ENCODE data around the gene SLC22A31. TPM values are rescaled to one million over a fixed set of nuclear protein-coding genes. Genes with fewer than 3 reads are reported as not detected.
"Not testable (repeated sequence)": the region's sequence is repeated elsewhere in the genome, so short reads cannot be mapped to it uniquely, and the experiment has no call there.

SLC22A31 gene
- total RNA-seq, 1 donor from 2014 or later = 0.54 TPM

DNA sequence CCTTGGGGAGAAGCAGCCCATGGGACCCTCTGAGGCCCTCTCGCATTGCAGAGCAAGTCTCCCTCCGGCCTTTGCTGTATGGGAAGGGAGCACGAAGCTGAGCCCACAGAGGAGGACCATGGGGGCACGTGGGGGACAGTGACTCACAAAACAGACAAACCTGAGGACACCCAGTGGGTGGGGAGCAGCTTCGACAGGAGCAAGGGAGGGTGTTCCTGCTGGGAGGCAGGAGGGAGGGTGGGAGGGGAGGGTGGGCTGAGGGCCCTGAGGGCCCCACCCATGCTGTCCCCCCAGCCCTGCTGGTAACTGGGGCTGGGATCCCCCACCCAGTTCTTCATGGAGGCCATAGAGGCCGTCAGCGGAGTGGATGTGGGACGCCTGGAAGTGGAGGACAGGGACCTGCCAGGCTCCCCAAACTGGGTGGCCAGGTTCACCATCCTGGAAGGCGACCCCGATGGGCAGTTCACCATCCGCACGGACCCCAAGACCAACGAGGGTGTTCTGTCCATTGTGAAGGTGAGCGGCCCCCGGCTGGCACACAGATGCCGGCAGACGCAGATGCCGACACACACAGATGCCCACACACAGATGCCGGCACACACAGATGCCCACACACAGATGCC is 12.5 kb downstream of the SLC22A31 start:
- TF ChIP-seq, protein P1, sequence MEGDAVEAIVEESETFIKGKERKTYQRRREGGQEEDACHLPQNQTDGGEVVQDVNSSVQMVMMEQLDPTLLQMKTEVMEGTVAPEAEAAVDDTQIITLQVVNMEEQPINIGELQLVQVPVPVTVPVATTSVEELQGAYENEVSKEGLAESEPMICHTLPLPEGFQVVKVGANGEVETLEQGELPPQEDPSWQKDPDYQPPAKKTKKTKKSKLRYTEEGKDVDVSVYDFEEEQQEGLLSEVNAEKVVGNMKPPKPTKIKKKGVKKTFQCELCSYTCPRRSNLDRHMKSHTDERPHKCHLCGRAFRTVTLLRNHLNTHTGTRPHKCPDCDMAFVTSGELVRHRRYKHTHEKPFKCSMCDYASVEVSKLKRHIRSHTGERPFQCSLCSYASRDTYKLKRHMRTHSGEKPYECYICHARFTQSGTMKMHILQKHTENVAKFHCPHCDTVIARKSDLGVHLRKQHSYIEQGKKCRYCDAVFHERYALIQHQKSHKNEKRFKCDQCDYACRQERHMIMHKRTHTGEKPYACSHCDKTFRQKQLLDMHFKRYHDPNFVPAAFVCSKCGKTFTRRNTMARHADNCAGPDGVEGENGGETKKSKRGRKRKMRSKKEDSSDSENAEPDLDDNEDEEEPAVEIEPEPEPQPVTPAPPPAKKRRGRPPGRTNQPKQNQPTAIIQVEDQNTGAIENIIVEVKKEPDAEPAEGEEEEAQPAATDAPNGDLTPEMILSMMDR (IDR thresholded peaks at IDR 0.05; ENCODE audit: unreplicated experiment) = no peak
- peak; percentile 9 for DNase-seq (ENCODE audit: low spot score)
- Mint-ChIP-seq H3K4me3 (ENCODE audit: unreplicated experiment) (no peak overlapping the region), H3K4me1 (ENCODE audit: unreplicated experiment) (peaks cover 4% of the 10 kb centered on the region), H3K27ac (ENCODE audit: unreplicated experiment) (no peak overlapping the region), H3K36me3 (ENCODE audit: low read depth, unreplicated experiment) (no peaks in the 10 kb centered on the region), H3K9me3 (ENCODE audit: unreplicated experiment) (no peaks in the 10 kb centered on the region), H3K27me3 (ENCODE audit: unreplicated experiment) (peaks cover 19% of the 10 kb centered on the region)

DNA sequence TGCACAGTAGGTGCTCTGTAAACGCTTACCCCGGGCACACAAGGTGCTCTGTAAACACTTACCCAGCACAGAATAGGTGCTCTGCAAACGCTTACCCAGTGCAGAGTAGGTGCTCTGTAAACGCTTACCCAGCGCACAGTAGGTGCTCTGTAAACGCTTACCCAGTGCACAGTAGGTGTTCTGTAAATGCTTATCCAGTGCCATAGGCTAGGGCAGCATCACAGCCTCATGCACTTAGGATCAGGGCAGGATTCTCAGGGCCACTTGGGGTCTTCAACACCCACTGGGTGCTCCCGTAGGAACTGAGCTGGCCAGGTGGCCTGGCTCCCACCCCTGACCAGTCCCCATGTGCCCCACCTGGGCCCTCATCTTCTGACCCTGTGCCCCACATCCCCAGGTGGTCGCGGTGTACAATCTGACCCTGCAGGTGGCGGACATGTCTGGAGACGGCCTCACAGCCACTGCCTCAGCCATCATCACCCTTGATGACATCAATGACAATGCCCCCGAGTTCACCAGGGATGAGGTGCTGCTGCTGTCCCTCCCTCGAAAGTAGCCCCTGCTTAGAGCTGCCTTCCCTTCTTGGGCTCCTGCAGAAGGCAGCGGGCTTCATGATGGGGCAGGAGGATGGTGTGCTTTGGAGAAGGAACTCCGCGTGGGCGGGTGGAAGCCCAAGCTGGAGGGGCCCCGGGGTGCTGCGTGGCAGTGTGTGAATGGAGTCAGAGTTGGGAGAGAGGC is 13.1 kb downstream of the SLC22A31 start:
- Mint-ChIP-seq H3K27me3 (ENCODE audit: unreplicated experiment) (peaks cover 19% of the 10 kb centered on the region), H3K9me3 (ENCODE audit: unreplicated experiment) (no peaks in the 10 kb centered on the region), H3K4me1 (ENCODE audit: unreplicated experiment) (peaks cover 4% of the 10 kb centered on the region), H3K27ac (ENCODE audit: unreplicated experiment) (no peak overlapping the region), H3K4me3 (ENCODE audit: unreplicated experiment) (no peak overlapping the region), H3K36me3 (ENCODE audit: low read depth, unreplicated experiment) (no peaks in the 10 kb centered on the region)
- TF ChIP-seq, protein P1 (IDR thresholded peaks at IDR 0.05; ENCODE audit: unreplicated experiment) = no peak
- DNase-seq (ENCODE audit: low spot score) = no peak

DNA sequence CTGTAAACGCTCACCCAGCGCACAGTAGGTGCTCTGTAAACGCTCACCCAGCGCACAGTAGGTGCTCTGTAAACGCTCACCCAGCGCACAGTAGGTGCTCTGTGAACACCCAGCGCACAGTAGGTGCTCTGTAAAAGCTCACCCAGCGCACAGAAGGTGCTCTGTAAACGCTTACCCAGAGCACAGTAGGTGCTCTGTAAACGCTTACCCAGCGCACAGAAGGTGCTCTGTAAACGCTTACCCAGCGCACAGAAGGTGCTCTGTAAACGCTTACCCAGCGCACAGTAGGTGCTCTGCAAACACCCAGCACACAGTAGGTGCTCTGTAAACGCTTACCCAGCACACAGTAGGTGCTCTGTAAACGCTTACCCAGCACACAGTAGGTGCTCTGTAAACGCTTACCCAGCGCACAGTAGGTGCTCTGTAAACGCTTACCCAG is 13.7 kb downstream of the SLC22A31 start:
- H3K27ac Mint-ChIP-seq (ENCODE audit: unreplicated experiment); H3K36me3 Mint-ChIP-seq (ENCODE audit: low read depth, unreplicated experiment); H3K4me1 Mint-ChIP-seq (ENCODE audit: unreplicated experiment); DNase-seq (ENCODE audit: low spot score); H3K4me3 Mint-ChIP-seq (ENCODE audit: unreplicated experiment); H3K9me3 Mint-ChIP-seq (ENCODE audit: unreplicated experiment): not testable (repeated sequence)
- H3K27me3 Mint-ChIP-seq (ENCODE audit: unreplicated experiment) = peaks cover 19% of the 10 kb centered on the region

DNA sequence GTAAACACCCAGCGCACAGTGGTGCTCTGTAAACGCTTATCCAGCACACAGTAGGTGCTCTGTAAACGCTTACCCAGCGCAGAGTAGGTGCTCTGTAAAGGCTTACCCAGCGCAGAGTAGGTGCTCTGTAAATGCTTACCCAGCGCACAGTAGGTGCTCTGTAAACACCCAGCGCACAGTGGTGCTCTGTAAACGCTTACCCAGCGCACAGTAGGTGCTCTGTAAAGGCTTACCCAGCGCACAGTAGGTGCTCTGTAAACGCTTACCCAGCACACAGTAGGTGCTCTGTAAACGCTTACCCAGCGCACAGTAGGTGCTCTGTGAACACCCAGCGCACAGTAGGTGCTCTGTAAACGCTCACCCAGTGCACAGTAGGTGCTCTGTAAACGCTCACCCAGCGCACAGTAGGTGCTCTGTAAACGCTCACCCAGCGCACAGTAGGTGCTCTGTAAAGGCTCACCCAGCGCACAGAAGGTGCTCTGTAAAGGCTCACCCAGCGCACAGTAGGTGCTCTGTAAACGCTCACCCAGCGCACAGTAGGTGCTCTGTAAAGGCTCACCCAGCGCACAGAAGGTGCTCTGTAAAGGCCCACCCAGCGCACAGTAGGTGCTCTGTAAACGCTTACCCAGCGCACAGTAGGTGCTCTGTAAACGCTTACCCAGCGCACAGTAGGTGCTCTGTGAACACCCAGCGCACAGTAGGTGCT is 14.3 kb downstream of the SLC22A31 start:
- peaks cover 19% of the 10 kb centered on the region for H3K27me3 Mint-ChIP-seq (ENCODE audit: unreplicated experiment)
- H3K27ac Mint-ChIP-seq (ENCODE audit: unreplicated experiment); H3K4me1 Mint-ChIP-seq (ENCODE audit: unreplicated experiment); H3K9me3 Mint-ChIP-seq (ENCODE audit: unreplicated experiment); H3K36me3 Mint-ChIP-seq (ENCODE audit: low read depth, unreplicated experiment); H3K4me3 Mint-ChIP-seq (ENCODE audit: unreplicated experiment); DNase-seq (ENCODE audit: low spot score): not testable (repeated sequence)

DNA sequence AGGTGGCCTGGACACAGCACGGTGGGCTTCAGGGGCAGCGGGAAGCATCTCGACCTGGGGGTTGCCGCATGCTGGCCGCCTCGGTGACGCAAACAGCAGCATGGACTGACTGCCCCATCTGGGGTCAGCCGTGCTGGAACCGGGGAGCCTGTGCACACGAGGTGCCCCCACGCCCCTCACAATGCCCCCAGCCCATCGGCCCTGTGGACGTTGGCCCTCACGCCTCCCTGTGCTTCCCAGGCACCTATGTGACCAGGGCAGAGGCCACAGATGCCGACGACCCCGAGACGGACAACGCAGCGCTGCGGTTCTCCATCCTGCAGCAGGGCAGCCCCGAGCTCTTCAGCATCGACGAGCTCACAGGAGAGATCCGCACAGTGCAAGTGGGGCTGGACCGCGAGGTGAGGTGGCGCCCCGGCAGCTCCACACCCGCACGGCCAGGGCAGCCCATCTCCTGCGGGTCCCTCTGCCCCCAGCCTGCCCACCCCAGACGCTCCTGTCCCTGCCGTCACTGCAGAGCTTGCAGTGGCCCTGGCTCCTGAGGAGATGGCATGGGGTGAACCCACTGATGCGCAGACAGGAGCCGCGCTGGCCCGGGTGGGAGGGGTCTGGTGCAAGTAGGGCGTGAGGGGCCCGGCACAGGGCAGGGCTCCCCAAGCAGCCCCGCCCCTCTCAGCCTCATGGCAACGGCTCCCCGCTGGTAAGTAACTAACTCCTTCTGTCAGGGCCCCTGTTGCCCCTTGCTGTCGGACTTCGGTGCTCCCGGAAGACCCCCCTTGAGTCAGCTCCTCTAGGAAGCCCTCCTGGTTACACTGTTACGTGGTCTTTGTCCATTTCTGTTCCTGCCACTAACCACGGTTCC is 15.2 kb downstream of the SLC22A31 start:
- H3K4me3 Mint-ChIP-seq (ENCODE audit: unreplicated experiment) = no peak overlapping the region

More for the DNA sequence above, 15.2 kb downstream of the SLC22A31 start:
- H3K27me3 Mint-ChIP-seq (ENCODE audit: unreplicated experiment) = peaks cover 18% of the 10 kb centered on the region
- H3K4me1 Mint-ChIP-seq (ENCODE audit: unreplicated experiment) = peaks cover 4% of the 10 kb centered on the region
- no peaks in the 10 kb centered on the region for H3K9me3 Mint-ChIP-seq (ENCODE audit: unreplicated experiment)
- H3K27ac Mint-ChIP-seq (ENCODE audit: unreplicated experiment) = no peak overlapping the region
- H3K36me3 Mint-ChIP-seq (ENCODE audit: low read depth, unreplicated experiment) = no peaks in the 10 kb centered on the region
- TF ChIP-seq, protein P1 (IDR thresholded peaks at IDR 0.05; ENCODE audit: unreplicated experiment) = no peak
- DNase-seq (ENCODE audit: low spot score) = no peak

Measured in endothelial cell (in vitro differentiated cells).